GM21367 (cell line): Measurements from ENCODE around the gene NRBF2.
"Not testable (repeated sequence)": the region's sequence is repeated elsewhere in the genome, so short reads cannot be mapped to it uniquely, and the experiment has no call there.

ENCODE experiments used
- ATAC-seq: cut with Tn5 transposase; IDR thresholded peaks from one replicate; pipeline ENCODE4 v1.9.1; 2021; ENCODE audit not compliant: unreplicated experiment

Gene NRBF2

GRCh38 chr10:63133056-63133820 is at the start of gene NRBF2:
Gene NRBF2 (plus strand): TSS chr10:63133328. CDS start chr10:63133471, 143 bp downstream.
- ATAC-seq: peak; percentile 94

GRCh38 chr10:63083406-63083805 is 49.7 kb upstream of the NRBF2 start:
- ATAC-seq: not testable (repeated sequence)

- ATAC-seq: peak; percentile 82
These were observed 49.0 kb upstream of the NRBF2 start for GRCh38 chr10:63083904-63084689.

- ATAC-seq: no peak
These were observed 48.3 kb upstream of the NRBF2 start for GRCh38 chr10:63084690-63085382.

GRCh38 chr10:63093227-63093626 is 39.9 kb upstream of the NRBF2 start:
- ATAC-seq: no peak

- ATAC-seq: no peak
These were observed 38.7 kb upstream of the NRBF2 start for GRCh38 chr10:63094405-63094804.

- no peak for ATAC-seq
These were observed 38.2 kb upstream of the NRBF2 start for GRCh38 chr10:63094881-63095280.

- ATAC-seq: no peak
These were observed 33.4 kb upstream of the NRBF2 start for GRCh38 chr10:63099734-63100133.

GRCh38 chr10:63101091-63101490 is 32.0 kb upstream of the NRBF2 start:
- ATAC-seq: not testable (repeated sequence)

- ATAC-seq: not testable (repeated sequence)
These were observed 30.7 kb upstream of the NRBF2 start for GRCh38 chr10:63102279-63102883.

GRCh38 chr10:63103178-63103577 is 29.9 kb upstream of the NRBF2 start:
- not testable (repeated sequence) for ATAC-seq

GRCh38 chr10:63103971-63104409 is 29.1 kb upstream of the NRBF2 start:
- no peak for ATAC-seq

- ATAC-seq: no peak
These were observed 27.7 kb upstream of the NRBF2 start for GRCh38 chr10:63105225-63106110.

GRCh38 chr10:63106111-63106755 is 26.9 kb upstream of the NRBF2 start:
- no peak for ATAC-seq

GRCh38 chr10:63107943-63108437 is 25.1 kb upstream of the NRBF2 start:
- no peak for ATAC-seq

- ATAC-seq: no peak
These were observed 22.2 kb upstream of the NRBF2 start for GRCh38 chr10:63110940-63111339.

GRCh38 chr10:63114031-63114814 is 18.9 kb upstream of the NRBF2 start:
- no peak for ATAC-seq

GRCh38 chr10:63115732-63116383 is 17.3 kb upstream of the NRBF2 start:
- ATAC-seq: no peak
